ENCODE measurements around the gene PCSK9.
A peak's percentile ranks its signal among the peaks of the same experiment; 100 is the strongest.
"Not testable (repeated sequence)": the region's sequence is repeated elsewhere in the genome, so short reads cannot be mapped to it uniquely, and the experiment has no call there.

Gene PCSK9

DNA sequence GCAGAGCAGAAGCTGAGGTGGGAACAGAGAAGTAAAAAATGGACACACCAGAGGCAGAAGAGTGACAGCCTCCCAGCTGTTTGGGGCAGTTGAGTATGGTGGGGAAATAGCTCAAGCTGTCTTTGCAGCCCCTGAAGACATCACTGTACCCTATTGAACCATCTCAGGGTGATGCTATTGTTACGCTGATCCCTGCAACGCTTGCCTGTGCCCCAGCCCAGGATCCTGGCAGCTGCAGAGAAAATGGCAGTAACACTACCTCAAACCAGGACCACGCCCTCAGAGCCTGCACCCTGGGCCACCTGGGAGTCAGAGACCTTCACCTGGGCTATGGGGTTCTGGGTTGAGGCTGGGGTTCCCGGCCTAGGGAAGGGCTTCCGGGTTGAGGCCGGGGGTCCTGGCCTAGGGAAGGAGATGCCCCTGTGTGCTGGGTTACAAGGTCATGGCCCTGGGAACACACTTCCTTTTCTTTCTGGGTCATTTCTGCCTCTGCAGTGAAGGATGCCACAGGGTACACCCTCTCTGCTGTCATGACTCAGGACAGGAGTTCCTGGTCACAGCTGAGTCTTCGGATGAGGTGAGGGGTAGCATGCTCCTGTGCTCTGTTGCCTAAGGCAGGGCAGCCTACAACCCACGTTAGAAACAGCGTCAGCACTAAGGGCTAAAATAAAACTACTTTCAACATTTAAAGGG, 29.0 kb upstream of the PCSK9 start:
- no peak for DNase-seq

GRCh38 chr1:55010887-55011217, 28.5 kb upstream of the PCSK9 start:
- DNase-seq, result no peak

- no peak for DNase-seq
These were observed 26.7 kb upstream of the PCSK9 start for GRCh38 chr1:55012661-55013060.

DNA sequence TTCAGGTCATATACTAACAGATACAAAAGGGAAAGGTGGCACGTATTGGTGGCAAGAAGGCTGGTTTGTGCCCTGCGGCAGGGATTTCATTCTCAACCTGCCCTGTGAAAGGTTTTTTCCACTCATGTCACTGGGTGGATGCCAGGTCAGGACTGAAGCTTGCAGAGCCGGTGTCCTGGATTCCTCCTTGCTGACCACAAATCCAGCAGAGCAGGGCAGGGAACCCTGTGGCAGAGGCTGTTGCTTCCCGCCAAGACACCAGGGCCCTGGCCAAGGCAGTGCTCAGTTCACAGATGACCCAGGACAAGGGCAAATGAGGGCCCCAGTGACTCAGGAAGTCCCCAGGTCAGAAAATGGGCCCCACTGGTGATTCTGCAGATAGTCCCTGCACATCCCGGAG, 24.2 kb upstream of the PCSK9 start:
- peak in 4 of 14 donors; percentile 9 to 90 (median 14) for DNase-seq

- no peak for DNase-seq
These were observed 23.4 kb upstream of the PCSK9 start for GRCh38 chr1:55015731-55016620.

DNA sequence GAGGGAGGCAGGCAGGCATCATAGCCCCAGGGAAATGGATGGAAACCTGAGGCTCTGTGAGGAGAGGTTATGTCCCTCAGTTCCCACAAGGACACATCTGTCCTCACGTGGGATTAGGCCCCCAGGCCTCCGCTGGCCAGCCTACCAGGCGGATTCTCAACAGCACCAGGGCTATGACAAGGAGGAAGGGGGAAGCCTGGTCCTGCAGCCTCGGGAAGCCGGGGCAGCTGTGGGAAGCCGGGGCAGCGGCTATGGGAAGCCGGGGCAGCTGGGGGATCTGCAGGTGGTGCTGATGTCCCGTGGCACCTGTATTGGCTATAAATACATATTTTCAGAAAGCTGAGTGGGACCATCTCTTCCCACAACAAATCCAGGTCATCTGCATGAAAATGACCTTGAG, 21.0 kb upstream of the PCSK9 start:
- no peak for DNase-seq

- DNase-seq, result peak in 12 of 14 donors; percentile 15 to 75 (median 34)
These were observed 17.3 kb upstream of the PCSK9 start for GRCh38 chr1:55021942-55022546.

- not testable (repeated sequence) for DNase-seq
These were observed 15.2 kb upstream of the PCSK9 start for GRCh38 chr1:55024163-55024562.

DNA sequence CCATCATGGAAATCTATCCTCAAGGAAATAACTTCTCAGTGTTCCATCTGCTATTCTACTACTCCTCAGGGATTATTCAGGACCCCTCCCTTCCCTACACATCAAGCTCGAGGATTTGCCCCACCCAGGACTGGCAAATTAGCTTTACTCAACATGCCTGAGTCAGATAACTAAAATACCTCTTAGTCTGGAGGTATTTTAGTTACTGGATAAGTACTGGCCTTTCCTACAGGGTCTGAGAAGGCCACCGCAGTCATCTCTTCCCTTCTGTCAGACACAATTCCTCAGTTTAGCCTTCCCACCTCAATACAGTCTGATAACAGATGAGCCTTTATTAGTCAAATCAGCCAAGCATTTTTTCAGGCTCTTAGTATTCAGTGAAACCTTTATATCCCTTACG, 12.7 kb upstream of the PCSK9 start:
- DNase-seq, result not testable (repeated sequence)

DNA sequence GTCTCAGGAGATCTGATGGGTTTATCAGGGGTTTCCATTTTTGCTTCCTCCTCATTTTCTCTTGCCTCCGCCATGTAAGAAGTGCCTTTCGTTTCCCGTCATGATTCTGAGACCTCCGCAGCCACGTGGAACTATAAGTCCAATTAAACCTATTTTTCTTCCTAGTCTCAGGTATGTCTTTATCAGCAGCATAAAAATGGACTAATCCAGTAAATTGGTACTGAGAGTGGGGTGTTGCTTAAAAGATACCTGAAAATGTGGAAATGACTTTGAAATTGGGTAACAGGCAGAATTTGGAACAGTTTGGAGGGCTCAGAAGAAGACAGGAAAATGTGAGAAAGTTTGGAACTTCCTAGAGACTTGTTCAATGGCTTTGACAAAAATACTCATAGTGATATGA, 8.2 kb upstream of the PCSK9 start:
- DNase-seq, result not testable (repeated sequence)

DNA sequence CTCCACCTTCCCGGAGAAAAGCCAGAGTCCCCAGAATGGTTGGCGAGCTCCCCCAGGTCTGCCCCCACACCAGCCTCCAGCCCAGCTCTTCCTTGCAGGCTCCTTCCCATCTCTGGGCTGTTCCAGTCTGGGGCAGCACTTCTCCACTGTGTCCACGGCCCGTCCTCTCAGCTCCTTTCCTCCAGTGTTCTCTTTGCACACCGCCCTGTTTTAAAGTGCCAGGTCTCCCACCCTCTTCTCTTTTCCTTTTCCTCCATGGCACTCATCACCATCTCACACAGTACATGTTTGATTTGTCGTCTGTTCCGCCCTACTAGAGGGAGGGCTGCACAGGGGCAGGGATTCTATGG, 6.1 kb upstream of the PCSK9 start:
- no peak for DNase-seq

DNA sequence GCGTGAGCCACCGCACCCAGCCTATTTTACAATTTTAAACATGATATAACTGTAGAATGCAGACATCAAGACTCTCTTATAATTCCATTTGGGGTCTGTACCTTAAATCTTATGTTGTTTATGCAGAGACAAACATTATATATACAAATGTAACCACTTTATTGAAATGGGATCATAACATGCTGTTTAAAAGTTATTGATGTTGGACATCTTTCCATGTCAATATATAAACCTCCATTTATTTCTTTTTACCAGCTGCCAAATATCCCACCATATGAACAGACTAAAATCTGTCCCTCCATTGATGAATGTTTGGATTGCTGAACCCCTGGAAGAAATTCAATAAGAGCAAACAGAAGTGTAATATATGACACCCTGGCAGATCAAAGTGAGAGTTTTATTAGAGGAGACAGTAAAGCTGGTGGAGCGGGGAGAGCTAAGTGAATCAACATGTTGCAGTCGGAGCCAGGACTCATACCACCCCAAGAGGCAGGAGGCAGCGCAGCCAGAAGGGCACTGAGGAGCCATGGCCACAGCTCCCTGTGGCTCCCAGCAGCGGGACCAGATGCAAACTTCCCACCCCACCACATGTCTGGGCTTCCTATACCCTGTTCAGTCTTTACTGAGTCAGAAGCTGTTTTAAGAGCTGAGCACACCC, 4.7 kb upstream of the PCSK9 start:
- no peak for DNase-seq

DNA sequence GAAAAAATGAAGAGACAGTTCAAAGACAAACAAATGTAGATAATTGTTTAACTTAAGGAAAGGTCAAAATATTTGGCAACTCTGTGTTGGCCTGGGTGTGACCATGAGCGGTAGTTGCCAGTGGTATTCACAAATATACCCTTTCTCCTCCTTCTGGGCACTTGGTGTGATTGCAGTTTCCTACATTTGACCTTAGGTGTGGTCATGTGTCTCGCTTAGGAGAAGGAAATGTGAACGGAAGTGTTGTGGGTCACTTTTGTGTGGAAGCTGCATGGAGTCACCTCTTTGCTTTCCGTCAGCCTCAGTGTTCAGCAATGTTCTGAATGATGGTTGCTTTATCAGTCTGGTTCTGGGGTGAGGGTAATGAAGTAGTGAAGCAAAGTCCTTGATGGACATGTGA, 3.4 kb upstream of the PCSK9 start:
- no peak for DNase-seq

GRCh38 chr1:55037733-55038551, 1.4 kb upstream of the PCSK9 start:
- peak in 1 of 14 donors; percentile 46 for DNase-seq

GRCh38 chr1:55038552-55038838, 853 bp upstream of the PCSK9 start:
- peak in 1 of 14 donors; percentile 25 for DNase-seq

- DNase-seq, result no peak
These were observed 390 bp upstream of the PCSK9 start for GRCh38 chr1:55038974-55039341.

DNA sequence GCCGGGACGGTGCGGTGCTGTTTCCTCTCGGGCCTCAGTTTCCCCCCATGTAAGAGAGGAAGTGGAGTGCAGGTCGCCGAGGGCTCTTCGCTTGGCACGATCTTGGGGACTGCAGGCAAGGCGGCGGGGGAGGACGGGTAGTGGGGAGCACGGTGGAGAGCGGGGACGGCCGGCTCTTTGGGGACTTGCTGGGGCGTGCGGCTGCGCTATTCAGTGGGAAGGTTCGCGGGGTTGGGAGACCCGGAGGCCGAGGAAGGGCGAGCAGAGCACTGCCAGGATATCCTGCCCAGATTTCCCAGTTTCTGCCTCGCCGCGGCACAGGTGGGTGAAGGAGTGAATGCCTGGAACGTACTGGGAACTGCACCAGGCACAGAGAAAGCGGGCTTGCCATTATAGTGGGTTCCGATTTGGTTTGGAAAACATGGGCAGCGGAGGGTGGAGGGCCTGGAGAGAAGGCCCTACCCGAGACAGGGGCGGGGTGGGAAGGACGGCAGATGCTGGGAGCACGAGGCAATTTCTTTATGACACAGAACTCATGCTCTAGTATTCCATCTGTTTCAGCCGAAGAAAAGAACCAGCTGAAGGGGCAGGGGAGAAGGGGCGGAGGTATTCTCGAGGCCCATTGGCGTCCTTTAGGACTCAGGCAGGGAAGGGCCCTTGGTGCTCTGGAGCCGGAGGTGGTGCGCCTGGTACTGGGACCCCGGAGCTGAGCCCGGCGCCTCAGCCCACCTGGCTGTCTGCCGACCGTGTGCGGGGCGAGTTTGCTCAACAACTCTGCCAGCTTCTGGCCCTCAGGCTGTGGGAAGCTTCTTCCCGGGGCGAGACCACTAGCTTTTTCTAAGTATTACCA, 960 bp downstream of the PCSK9 start:
- DNase-seq, result peak in 1 of 14 donors; percentile 70

DNA sequence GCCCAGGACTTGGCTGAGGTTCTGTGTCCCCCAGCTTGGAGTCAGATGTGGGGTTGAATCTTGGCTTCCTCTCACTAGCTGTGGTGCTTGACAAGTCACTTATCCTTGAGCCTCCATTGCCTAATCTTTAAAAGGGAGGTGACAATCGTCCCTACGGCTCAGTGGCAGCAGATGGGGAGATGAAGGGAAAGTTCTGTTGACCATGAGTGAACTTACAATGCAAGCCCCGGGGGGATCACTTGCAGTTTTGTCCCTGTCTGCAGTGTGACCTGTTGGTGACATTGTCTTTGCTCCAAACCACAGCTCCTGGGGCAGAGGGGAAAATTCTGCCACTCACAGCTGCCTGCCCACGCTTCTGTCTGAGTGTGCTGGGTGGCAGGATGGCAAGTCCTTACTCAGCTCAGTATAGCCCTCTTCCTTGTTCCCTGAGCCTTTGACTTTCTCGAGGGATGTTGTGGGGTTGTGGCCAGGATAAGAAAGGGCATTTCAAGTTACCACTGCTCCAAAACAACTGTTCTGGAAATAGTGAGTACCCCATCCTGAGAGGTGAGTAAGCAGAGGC, 1.7 kb downstream of the PCSK9 start:
- DNase-seq, result peak in 1 of 14 donors; percentile 38

DNA sequence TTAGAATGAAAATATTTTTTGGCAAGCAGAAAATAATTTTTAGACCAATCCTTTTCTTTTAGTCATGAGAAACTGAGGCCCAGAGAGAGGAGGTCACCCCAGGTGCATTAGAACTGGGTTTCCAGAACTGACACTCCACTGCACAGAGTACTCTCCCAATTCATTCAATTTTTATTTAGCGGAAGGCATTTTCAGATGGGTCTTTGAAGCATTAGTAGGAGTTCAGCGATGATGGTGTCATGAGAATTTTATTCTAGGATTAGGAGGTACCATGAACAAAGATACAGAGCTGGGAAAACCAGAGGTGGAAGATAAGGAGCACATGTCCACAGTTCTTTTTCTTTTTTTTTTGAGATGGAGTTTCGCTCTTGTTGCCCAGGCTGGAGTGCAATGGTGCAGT, 2.3 kb downstream of the PCSK9 start:
- DNase-seq, result no peak

DNA sequence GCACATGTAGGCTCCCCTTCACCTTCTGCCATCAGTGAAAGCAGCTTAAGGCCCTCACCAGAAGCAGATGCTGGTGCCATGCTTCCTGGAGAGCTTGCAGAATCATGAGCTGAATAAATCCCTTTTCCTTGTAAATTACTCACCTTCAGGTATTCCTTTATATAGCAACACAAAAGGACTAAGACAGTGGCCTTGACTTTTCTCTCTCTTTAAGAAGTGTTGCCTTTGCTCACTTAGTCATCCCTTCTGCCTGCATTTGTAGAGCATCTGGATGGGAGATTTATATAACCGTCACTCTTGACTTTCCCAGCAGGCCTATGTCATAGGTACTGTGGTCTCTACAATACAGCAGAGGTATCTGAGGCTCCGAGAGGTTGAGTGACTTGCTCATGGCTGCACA, 3.7 kb downstream of the PCSK9 start:
- DNase-seq, result no peak

DNA sequence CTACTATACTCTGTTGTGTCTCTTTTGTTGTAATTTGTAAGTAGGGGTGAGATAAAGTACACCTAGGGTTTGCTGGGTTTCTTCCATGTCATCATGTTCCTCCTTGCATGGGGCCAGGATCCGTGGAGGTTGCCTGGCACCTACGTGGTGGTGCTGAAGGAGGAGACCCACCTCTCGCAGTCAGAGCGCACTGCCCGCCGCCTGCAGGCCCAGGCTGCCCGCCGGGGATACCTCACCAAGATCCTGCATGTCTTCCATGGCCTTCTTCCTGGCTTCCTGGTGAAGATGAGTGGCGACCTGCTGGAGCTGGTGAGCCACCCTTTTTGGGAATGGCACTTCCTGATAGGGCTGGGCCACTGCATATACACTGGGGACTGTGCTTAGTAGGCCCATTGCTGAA, 4.4 kb downstream of the PCSK9 start:
- DNase-seq, result no peak
